Mononuclear cell (primary cell): ENCODE results near the gene PPP1R3D. TPM values are rescaled to one million over a fixed set of nuclear protein-coding genes. Genes with fewer than 3 reads are reported as not detected.

ENCODE experiments used
- H3K27me3 ChIP-seq: 2 replicates; pipeline ENCODE4 v1.6.0; 2011; ENCODE audit warnings: low read length, control low read depth; ENCODE audit not compliant: insufficient read depth
- H3K4me1 ChIP-seq: 2 replicates; pipeline ENCODE4 v1.5.1; 2011; ENCODE audit warnings: mild to moderate bottlenecking, low read length, control low read depth; ENCODE audit not compliant: insufficient read depth
- H3K4me3 ChIP-seq: 2 replicates; pipeline ENCODE4 v1.5.1; 2011; ENCODE audit warnings: mild to moderate bottlenecking, low read length, moderate library complexity
- H3K9me3 ChIP-seq: 2 replicates; pipeline ENCODE4 v1.5.1; 2011; ENCODE audit warnings: low read depth, mild to moderate bottlenecking, control low read depth, low read length
- total RNA-seq: library from RNA; depleted of rRNA; stranded (reverse); fragments of >200 nt; gene quantifications from one replicate; pipeline ENCODE4 v1.2.3, GENCODE V29; 2012

The PPP1R3D gene
- total RNA-seq, 1 donor, result 6.7 TPM

DNA sequence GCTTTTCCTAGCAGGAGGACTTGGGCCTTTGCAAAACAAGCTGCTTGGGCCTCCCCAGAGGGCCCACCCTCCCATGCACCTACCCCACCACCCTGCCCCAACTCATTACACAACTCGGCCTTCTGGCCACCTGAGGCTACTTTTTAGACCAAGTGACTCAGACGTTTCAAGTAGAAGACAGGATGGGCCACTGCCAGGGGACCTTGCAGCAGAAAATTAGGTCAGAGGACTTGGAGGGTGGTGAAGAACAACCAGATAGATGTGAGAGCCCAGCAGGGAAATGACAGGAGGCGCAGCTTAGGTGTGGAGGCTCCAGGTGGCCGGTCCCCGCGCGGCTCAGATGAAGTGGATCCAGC, 1.4 kb downstream of the PPP1R3D start:
- no peak overlapping the region for H3K4me3 ChIP-seq
- no peaks in the 10 kb centered on the region for H3K9me3 ChIP-seq
- H3K27me3 ChIP-seq, result no peaks in the 10 kb centered on the region
- H3K4me1 ChIP-seq, result peaks cover 59% of the 10 kb centered on the region

DNA sequence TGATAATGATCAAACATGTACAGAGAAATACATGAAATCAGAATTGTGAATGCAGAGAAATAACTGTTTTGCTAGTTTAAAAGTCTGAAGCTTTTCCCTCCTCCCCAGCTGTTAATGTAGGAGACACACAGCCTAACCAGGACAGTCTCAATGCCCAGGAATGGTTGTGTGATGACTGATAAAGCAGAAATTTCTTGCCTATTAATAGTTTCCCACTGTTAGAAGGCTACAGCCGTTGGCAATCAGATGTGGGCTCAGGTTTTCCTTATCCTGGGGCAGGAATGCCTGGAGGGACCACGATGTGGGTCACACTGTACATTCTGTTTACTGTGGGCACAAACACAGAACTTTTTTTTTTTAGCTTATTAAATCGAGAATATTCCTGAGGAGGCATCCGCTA, 1.9 kb downstream of the PPP1R3D start:
- Histone ChIP-seq H3K4me1 (peaks cover 59% of the 10 kb centered on the region), H3K4me3 (no peak overlapping the region), H3K9me3 (no peaks in the 10 kb centered on the region), H3K27me3 (no peaks in the 10 kb centered on the region)

DNA sequence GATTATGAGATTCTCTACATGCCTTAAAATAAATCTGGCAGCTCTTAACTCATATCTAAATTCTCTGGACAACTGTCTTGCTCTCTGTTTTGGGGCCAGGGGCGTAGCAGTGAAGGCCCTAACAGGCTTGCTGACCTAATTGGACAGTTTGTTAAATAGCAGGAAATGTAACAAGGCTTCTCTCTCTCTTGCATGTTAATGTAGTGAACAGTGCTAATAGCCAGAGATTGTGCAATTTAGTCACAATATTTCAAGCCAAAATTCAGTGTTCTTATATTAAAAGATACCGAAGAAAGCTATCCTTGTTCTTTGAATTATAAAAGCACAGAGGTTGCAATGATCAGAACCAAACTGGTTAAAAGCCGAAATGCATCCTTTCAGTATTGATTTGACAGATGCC, 3.0 kb downstream of the PPP1R3D start:
- Histone ChIP-seq H3K4me1 (peaks cover 57% of the 10 kb centered on the region), H3K27me3 (no peaks in the 10 kb centered on the region), H3K4me3 (no peak overlapping the region), H3K9me3 (no peaks in the 10 kb centered on the region)

DNA sequence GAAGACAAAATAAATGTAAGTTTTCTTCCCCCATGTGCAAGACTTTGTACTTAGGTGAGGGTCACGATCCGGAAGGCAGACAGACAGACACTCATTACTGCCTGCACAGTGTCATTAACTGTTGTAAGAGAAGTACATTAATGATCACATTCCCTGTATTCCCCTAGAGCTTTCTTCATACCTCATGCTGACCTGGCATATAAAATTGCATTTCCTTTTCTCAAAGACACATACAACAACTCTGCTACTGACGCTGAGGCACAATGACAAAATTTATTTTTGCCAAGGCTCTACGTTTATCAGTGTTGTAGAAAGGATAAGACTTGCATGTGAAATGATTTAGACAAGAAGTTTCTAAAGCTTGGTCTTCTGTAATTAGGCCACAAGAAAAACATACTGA, 3.7 kb downstream of the PPP1R3D start:
- Histone ChIP-seq H3K4me1 (peaks cover 50% of the 10 kb centered on the region), H3K27me3 (no peaks in the 10 kb centered on the region), H3K9me3 (no peaks in the 10 kb centered on the region), H3K4me3 (no peak overlapping the region)

DNA sequence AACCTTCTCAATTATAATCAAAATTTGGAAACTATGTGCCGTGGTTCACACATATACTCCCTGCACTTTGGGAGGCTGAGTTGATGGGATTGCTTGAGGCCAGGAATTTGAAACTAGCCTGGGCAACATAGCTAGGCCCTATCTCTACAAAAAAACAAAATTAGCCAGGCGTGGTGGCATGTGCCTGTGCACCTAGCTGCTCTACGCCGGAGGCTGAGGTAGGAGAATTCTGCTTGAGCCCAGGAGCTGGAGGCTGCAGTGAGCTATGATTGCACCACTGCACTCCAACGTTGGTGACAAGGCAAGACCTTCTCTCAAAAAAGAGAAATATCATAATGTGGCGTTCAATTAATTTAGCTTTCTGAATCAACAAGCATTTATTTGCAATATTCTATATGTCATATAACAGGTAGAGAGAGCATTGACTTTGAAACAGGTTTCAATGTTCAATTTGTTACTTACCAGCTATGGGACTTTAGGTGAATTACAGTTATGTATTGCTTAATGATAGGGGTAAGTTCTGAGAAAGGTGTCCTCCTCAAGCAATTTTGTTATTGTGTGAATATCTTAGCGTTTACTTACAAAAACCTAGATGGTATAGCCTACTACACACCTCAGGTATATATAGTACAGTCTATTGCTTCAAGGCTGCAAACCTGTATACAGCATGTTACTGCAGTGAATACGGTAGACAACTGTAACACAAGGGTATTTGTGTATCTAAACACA, 4.5 kb downstream of the PPP1R3D start:
- Histone ChIP-seq H3K27me3 (no peaks in the 10 kb centered on the region), H3K9me3 (no peaks in the 10 kb centered on the region), H3K4me3 (no peak overlapping the region), H3K4me1 (peaks cover 43% of the 10 kb centered on the region)

DNA sequence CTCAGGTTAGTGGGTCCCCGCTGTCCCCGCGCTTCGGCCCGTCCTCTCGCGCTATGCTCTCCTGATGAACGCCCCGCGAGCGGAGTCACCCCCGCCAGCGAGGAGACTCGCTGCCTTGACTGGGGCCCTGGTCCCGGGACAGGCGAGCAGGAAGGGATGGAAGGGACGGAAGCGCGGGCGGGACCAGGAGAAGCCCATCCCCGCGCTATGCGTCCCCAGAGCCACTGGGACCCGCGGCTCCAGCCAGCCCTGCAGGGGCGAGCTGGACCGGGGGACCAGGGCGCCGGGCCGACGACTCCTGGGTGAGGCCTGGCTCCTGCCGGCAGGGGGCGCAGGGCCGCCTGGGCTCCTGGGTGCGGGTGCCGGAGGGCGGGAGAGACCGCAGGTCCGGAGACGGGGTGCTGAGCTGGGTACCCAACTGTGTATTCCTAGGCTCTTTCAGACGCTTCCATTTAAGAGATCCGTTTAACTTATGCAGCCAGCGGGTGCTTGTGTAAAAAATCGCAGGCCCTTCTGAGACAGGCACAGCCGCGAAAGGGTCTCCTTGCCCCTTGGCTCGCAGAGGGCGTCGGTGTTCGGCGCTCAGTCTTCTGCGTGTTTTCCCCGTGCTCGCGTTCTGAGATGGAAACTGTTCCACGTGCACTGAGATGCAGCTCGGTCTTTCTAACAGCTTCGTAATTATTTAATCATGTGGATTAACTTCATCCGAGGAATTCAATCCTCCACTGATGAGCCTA, 6.1 kb downstream of the PPP1R3D start:
- H3K4me1 ChIP-seq, result peaks cover 38% of the 10 kb centered on the region
- no peaks in the 10 kb centered on the region for H3K27me3 ChIP-seq
- no peaks in the 10 kb centered on the region for H3K9me3 ChIP-seq
- peak overlapping the region; percentile 56 for H3K4me3 ChIP-seq

DNA sequence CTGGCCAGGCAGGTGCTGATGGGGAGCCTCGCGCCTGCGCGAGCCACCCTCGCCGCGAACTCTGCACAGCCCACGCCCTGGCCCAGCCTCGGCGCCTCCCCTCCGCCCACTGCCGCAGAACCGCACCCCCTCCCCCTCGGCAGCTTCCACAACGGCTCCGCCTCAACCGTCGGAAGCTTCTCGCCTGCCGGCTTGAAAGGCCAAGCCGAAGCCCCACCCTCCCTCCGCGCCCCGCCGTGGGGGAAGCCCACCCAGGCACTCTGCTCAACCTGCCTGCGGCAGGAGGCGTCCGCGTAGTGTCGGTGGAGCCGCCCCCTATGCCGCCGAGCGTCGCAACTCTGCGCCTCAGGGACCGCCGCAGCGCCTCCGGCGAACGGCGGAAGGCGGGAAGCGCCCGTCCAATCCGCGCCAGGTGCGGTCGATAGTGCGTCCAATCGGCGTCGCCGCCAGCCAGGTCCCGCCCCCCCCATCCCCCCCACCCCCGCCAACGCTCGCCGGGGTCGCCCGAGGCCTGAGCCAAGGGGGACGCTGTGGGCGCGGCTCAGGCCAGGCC, 6.7 kb downstream of the PPP1R3D start, which contains the start of gene SYCP2:
Gene SYCP2 (minus strand): TSS at position 342 of the 553 bp plus-strand sequence. CDS start 11,224 bp downstream, outside the sequence.
- Histone ChIP-seq H3K9me3 (no peaks in the 10 kb centered on the region), H3K4me3 (peak within 1 kb of the TSS; percentile 56), H3K4me1 (peaks cover 31% of the 10 kb centered on the region), H3K27me3 (no peaks in the 10 kb centered on the region)

DNA sequence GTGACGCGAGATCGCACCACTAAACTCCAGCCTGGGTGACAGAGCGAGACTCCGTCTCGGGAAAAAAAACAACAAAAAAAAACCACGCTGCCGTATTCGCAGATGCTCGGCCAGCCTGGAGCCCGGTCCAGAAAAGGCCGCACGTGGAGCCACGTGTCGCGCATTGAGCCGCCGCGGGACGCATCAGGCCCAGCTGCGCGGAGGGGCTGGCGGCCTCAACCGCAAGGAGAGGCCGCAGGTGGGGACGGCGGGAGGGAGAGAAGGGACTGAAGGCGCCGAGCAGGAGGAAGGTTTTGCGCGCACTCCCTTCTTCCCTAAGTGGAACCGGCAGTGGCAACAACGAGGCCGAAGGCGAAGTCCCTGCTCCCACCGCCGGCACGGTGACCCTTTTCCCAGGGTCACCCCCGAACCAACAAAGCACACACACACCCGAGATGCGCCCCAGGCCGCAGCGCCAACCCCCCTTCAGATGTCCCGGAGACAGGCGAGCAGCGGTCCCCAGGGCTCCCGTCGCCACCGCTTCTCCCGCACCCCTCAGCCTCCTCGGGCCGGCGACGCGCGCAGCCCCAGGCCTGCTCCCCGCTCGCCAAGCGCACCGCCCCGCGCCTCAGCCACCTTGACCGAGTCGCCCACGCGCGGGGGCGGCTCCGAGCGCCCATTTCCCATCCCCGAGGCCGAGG, 7.3 kb downstream of the PPP1R3D start:
- Histone ChIP-seq H3K9me3 (no peaks in the 10 kb centered on the region), H3K4me3 (no peak overlapping the region), H3K4me1 (peaks cover 25% of the 10 kb centered on the region), H3K27me3 (no peaks in the 10 kb centered on the region)

DNA sequence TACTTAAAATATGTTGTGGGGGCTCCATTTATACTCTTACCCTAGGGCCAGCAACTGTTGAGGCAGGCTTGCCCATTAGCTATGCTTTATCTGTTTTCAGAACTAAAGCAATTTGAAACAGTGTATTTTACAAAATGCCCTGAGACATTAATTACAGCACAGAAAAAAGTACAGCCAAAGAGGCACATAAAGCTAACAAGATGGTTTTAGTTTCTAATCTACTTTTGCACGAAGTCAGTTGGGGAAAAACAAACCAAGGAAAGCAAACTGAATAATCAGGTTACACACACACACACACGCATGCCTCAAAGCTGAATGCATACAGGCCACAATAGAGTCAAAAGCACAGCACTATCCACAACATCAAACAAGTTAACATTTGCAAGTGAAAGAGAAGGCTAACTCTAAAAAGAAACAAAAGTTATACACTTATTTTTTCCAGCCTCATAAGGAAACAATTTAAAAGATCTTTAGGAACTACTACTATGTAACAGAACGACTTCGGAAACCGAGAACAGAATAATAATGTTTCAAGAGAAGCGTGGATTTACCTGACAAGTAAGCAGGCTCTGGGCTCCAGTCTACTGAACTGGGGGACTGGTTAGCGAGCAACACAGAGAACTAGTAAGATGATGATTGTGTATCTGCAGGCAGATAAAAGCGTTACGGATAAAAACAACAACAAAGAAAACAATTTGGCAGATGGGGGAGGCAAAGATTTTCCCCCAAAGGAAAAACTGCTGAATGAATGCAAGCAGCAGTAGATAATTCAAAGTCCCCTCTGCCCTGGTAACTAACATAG, 8.4 kb downstream of the PPP1R3D start:
- H3K4me3 ChIP-seq, result no peak overlapping the region
- H3K9me3 ChIP-seq, result no peaks in the 10 kb centered on the region
- H3K27me3 ChIP-seq, result no peaks in the 10 kb centered on the region
- peaks cover 16% of the 10 kb centered on the region for H3K4me1 ChIP-seq

DNA sequence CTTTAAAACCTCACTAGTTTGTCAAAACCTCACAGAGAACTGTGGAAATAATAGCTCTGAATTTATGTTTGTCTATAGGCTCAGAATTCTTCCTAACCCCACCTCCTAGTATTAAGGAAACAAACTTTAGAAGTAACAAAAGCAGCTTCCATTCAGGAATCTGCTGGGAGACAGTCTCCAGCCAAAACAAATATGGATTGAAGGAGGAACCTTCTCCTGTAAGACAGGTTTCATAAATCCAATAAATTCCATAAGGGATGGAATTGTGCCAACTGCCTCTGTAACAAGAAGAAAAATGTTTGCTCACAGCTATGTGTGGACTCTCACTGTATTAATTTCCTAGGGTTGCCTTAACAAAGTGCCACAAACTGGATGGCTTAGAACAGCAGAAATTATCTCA, 14.2 kb downstream of the PPP1R3D start:
- Histone ChIP-seq H3K27me3 (peaks cover 3% of the 10 kb centered on the region), H3K4me3 (no peak overlapping the region), H3K4me1 (no peaks in the 10 kb centered on the region), H3K9me3 (no peaks in the 10 kb centered on the region)

DNA sequence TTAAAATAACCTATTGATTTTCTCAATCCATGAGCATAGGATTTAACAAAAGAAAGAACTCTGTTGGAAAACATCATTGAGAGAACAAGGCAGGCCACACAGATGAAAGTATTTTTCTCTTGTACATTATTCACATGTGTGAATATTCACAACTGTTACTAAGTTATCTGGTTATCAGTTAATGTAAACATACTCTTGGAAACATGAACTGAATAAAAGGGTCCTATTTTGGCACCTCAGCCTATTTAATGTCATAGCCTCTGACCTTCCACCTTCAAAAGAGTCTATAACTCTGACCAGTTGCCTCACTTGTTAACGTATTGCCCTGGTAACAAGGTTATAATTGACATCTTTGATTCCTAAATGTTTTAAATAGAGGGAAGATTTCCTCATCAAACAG, 14.7 kb downstream of the PPP1R3D start:
- Histone ChIP-seq H3K4me1 (no peaks in the 10 kb centered on the region), H3K4me3 (no peak overlapping the region), H3K9me3 (no peaks in the 10 kb centered on the region), H3K27me3 (peaks cover 3% of the 10 kb centered on the region)

DNA sequence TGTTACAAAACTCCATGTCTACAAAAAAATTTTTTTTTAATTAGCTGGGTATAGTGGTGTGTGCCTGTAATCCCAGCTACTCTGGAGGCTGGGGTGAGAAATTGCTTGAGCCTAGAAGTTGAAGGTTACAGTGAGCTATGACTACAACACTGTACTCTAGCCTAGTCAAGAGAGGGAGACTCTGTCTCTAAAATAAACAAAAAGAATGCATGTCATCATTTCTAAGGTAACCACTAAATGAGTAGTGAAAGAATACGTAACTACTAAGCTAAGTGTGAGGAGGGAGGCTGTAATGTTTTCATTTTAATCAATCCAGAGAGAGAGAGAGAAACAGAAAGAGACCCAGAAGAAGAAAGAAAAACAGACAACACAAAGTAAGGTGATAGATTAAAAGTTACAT, 16.6 kb downstream of the PPP1R3D start:
- no peak overlapping the region for H3K4me3 ChIP-seq
- no peaks in the 10 kb centered on the region for H3K9me3 ChIP-seq
- peaks cover 3% of the 10 kb centered on the region for H3K27me3 ChIP-seq
- no peaks in the 10 kb centered on the region for H3K4me1 ChIP-seq

DNA sequence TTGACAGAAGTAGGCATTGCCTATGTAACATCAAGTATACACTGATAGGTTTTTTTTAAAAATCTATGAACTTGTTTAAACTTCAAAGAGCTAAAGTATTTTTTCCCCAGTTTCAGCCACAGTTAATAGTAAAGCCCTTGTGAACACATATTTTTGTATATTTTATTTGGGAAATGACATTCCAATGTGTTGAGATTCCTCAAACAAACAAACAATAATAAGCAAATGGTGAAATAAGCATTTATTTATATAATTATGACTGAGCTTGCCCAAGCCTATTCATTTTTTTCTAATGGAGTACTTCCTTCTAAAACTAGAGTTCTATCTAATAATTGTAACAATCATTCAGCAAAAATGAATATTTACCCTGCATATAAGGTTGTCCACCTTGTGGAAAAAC, 19.2 kb downstream of the PPP1R3D start:
- Histone ChIP-seq H3K4me3 (no peak overlapping the region), H3K4me1 (no peaks in the 10 kb centered on the region), H3K27me3 (peaks cover 3% of the 10 kb centered on the region), H3K9me3 (no peaks in the 10 kb centered on the region)

DNA sequence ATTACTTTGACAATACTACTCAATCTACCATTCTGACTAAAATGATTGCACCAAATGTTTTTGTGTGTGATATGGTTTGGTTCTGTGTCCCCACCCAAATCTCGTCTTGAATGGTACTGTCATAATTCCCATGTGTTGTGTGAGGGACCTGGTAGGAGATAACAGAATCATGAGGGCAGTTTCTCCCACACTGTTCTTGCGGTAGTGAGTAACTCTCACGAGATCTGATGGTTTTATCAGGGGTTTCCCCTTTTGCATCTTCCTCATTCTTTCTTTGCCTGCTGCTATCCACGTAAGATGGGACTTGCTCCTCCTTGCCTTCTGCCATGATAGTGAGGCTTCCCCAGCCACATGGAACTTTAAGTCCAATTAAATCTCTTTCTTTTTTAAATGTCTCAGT, 27.5 kb downstream of the PPP1R3D start:
- H3K27me3 ChIP-seq, result no peaks in the 10 kb centered on the region
- H3K9me3 ChIP-seq, result no peaks in the 10 kb centered on the region
- H3K4me1 ChIP-seq, result no peaks in the 10 kb centered on the region
- H3K4me3 ChIP-seq, result no peak overlapping the region
